T-helper 2 cell treated with Interferon-gamma antibody and Interleukin-4, amounts not matched to agents 5 μg/mL and 100 μg/mL, for 36 hours (primary cell): ENCODE measurements around the gene DACT2.

Source experiments
- DNase-seq: peaks from one replicate; pipeline ENCODE4 v3.0.0; 2021; ENCODE audit warnings: low spot score
- H3K27ac Mint-ChIP-seq: one replicate; pipeline ENCODE4 v1.8.0; 2021; ENCODE audit warnings: mild to moderate bottlenecking, mixed read lengths
- H3K27me3 Mint-ChIP-seq: one replicate; pipeline ENCODE4 v1.8.0; 2021; ENCODE audit warnings: low read depth, mixed read lengths
- H3K36me3 Mint-ChIP-seq: one replicate; pipeline ENCODE4 v1.8.0; 2021; ENCODE audit warnings: low read depth, mixed read lengths
- H3K4me1 Mint-ChIP-seq: one replicate; pipeline ENCODE4 v1.8.0; 2021; ENCODE audit warnings: low read depth, mixed read lengths
- H3K4me3 Mint-ChIP-seq: one replicate; pipeline ENCODE4 v1.8.0; 2022; ENCODE audit warnings: mild to moderate bottlenecking, moderate library complexity, mixed read lengths
- H3K9me3 Mint-ChIP-seq: one replicate; pipeline ENCODE4 v1.8.0; 2021; ENCODE audit warnings: mixed read lengths

The DACT2 gene

GRCh38 chr6:168308390-168309144 lies 11.0 kb downstream of the DACT2 start:
- Mint-ChIP-seq H3K27me3 (no peaks in the 10 kb centered on the region), H3K27ac (no peak overlapping the region), H3K36me3 (no peaks in the 10 kb centered on the region), H3K4me3 (no peak overlapping the region), H3K4me1 (no peaks in the 10 kb centered on the region), H3K9me3 (no peaks in the 10 kb centered on the region)
- no peak for DNase-seq

GRCh38 chr6:168307695-168308021 lies 11.9 kb downstream of the DACT2 start:
- H3K27ac Mint-ChIP-seq, result no peak overlapping the region
- no peaks in the 10 kb centered on the region for H3K4me1 Mint-ChIP-seq
- DNase-seq, result no peak
- H3K9me3 Mint-ChIP-seq, result no peaks in the 10 kb centered on the region
- H3K36me3 Mint-ChIP-seq, result no peaks in the 10 kb centered on the region
- no peaks in the 10 kb centered on the region for H3K27me3 Mint-ChIP-seq
- H3K4me3 Mint-ChIP-seq, result no peak overlapping the region

DNA sequence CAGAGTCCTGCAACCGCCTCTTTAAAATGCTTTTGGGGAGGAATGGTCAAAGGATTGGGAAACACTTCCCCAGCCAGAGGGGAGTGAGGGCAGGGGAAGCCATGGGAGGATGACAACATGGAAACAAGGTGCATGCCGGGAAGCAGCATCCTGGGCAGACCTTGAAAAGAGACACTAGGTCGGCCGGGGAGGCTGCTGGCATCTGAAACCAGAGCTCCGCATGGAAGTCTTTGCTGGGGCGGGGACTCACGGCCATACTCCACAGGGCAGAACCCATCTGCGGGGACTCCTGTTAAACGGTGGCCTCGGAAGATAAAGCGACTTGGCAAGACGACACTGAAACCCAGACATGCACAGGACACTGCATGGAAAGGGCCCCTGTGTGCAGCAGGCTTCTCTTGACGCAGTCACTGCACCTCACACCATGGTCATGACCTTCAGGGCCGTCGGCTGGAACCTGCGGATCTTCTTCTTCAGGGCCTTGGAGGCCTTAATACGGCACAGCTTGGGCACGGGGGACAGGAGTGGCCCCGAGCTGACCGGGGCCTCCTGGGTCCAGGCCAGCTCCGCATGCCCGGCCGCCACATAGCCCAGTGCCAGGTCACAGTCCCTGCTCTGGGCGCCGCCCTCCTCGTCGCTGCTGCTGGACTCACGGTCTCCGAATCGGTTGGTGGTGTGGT lies 12.4 kb downstream of the DACT2 start:
- no peaks in the 10 kb centered on the region for H3K9me3 Mint-ChIP-seq
- peaks cover 2% of the 10 kb centered on the region for H3K27me3 Mint-ChIP-seq
- DNase-seq, result no peak
- H3K27ac Mint-ChIP-seq, result no peak overlapping the region
- no peak overlapping the region for H3K4me3 Mint-ChIP-seq
- no peaks in the 10 kb centered on the region for H3K36me3 Mint-ChIP-seq
- H3K4me1 Mint-ChIP-seq, result no peaks in the 10 kb centered on the region

DNA sequence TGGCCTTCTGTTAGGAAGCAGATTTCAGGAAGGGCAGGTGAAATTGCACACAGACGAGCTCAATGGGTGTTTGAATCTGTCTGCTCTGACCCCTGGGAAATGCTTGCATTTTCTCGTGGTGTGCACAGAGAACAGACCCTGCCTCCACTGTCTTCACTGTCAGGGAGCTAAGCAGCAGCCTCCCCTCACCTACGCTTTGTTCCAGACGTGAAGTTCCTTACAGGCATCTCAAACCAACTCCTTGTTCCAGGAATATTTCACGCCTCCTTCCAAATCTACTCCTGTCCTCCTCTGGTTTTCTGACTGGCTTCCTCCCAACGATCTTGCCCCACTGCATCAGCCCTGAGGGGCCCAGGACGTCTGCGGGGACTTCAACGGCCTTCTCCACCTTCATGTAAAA lies 13.7 kb downstream of the DACT2 start:
- H3K36me3 Mint-ChIP-seq, result no peaks in the 10 kb centered on the region
- no peak overlapping the region for H3K27ac Mint-ChIP-seq
- no peaks in the 10 kb centered on the region for H3K9me3 Mint-ChIP-seq
- DNase-seq, result no peak
- H3K27me3 Mint-ChIP-seq, result peaks cover 7% of the 10 kb centered on the region
- H3K4me1 Mint-ChIP-seq, result no peaks in the 10 kb centered on the region
- no peak overlapping the region for H3K4me3 Mint-ChIP-seq

DNA sequence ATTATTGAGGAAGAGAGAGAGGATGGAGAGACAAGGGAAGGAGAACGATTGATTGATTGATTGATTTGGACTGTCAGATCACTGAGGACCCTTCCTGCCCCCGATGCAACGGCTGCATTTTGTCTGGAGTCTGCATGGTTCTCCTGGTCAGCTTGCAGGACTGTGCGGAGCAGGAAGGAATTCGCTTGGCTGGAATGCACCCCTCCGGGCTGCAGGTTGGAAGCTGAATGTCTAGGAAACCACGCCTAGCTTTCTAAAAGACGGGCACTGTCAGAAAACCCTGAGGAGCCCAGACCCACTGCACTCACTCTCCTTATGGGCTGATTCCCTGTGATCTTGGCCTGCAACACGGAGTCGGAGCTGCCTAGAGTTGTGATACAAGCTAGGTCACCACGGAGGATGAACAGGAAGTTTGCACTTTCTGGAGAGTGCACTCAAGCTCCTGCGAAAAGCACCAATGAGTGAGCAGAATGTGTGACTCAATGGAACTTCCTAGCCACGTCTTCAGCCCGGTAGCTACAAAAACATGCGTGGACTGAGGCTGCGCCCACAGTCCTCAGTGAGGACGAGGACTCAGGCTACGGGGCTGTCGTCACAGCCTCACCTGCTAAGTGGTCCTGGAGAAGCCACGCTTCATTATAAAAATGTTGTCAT lies 14.4 kb downstream of the DACT2 start:
- DNase-seq, result no peak
- H3K4me1 Mint-ChIP-seq, result no peaks in the 10 kb centered on the region
- no peak overlapping the region for H3K27ac Mint-ChIP-seq
- H3K4me3 Mint-ChIP-seq, result no peak overlapping the region
- H3K36me3 Mint-ChIP-seq, result no peaks in the 10 kb centered on the region
- peaks cover 7% of the 10 kb centered on the region for H3K27me3 Mint-ChIP-seq
- no peaks in the 10 kb centered on the region for H3K9me3 Mint-ChIP-seq

DNA sequence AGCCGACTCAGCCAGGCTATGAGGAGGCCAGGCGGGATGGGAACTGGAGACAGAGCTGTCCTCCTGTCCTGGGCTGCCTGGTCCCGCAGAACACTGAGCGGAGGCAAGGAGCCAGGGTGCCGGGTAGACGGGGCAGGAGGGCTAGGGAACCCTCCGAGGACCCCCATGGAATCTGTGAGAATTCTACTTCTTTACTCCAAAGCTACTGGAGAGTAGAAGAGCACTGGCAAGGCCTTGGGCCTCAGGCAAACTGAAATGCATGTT lies 14.9 kb downstream of the DACT2 start:
- H3K9me3 Mint-ChIP-seq, result no peaks in the 10 kb centered on the region
- H3K4me3 Mint-ChIP-seq, result no peak overlapping the region
- no peak overlapping the region for H3K27ac Mint-ChIP-seq
- peaks cover 7% of the 10 kb centered on the region for H3K27me3 Mint-ChIP-seq
- H3K36me3 Mint-ChIP-seq, result no peaks in the 10 kb centered on the region
- DNase-seq, result no peak
- no peaks in the 10 kb centered on the region for H3K4me1 Mint-ChIP-seq

DNA sequence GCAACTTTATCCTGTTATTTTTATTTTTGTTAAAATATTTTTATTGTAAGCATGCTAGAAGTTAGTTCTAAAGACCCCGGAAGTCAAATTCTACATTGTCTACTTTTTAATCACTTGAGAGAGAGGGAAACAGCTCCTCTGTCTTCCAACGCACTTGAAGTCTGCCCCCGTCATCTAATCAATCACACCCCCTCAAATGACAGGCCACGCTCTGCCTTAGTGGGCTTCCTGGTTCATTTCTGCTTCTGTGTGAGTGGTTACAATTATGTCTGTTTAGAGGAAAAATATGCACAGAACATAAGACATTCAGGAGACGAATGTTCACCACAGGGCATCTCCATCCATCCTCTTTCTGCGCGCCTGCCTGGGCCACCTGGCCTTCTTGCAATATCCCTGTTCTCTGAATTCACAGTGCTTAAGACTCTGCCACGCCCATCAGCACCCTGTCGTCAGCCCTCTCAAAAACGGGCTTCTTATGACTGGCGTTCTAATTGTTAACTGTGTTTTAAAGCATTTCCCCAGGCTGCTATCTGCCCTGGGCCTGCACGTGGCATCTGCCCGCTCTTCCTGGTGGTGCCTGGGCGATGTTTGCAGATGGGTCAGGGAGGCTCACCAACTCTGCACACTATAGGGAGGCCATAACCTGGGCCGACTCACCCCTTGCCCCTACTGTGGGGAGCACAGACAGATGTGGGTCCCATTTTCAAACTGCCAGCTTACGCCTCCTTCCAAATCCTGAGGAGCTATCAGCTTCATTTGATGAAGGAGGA lies 15.4 kb downstream of the DACT2 start:
- Mint-ChIP-seq H3K4me3 (no peak overlapping the region), H3K4me1 (no peaks in the 10 kb centered on the region), H3K27me3 (peaks cover 7% of the 10 kb centered on the region), H3K9me3 (no peaks in the 10 kb centered on the region), H3K36me3 (no peaks in the 10 kb centered on the region), H3K27ac (no peak overlapping the region)
- no peak for DNase-seq

DNA sequence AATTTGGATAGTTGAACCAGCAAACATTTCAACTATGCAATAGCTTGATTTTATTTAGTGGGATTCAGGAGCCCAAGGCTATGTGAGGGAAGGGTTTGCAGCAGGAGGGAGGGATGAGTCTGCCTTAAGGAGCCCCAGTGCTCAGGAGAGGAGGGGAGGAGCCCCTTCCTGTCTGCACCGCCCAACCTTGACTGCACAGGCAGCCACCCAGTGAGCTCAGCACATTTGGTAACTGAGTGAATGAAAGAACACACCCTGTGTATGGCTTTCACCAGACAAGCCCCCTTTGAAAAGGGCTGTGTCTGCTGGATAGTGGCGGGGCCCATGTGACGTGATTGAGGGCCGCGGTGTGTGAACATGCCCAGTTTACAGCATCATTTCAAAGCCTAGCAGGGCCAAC lies 17.0 kb downstream of the DACT2 start:
- Mint-ChIP-seq H3K9me3 (no peaks in the 10 kb centered on the region), H3K27ac (no peak overlapping the region), H3K4me3 (no peak overlapping the region), H3K4me1 (no peaks in the 10 kb centered on the region), H3K27me3 (peaks cover 7% of the 10 kb centered on the region), H3K36me3 (no peaks in the 10 kb centered on the region)
- DNase-seq, result no peak

DNA sequence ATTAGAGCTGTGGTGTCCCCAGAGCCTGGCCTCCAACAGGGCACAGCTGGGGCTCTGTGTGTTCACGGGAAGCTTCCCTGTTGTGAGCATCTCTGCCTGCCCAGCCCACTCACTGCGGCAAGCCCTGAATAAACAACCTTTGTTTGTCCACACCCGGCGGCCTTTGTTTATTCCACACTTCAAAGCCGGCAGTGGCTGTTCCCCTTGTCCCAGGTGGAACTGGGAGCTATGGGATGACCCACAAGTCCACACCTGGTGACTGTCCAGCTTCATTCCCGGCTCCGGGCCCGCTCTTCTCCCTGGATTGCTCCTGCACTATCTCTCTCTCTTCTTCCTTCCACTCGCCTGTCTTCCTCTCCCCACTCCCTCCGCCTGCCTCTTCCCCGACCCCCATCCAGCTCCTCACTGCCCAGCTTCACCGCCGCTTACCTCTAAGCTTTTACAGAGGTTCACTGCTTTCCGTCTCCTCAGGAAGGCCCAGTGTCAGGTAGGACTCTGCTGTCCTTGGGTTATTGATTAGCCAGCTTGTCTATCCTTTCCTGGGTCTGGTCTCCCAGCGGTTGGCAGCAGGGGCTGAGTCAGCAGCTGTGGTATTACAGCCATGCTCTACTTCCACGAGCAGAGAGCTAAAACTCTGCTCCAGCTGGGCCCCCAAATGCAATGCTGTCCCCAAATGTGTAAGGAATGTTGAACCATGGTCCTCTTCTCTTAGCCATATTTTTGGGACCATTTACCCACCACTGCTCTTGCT lies 17.8 kb downstream of the DACT2 start:
- Mint-ChIP-seq H3K4me1 (no peaks in the 10 kb centered on the region), H3K27ac (no peak overlapping the region)

GRCh38 chr6:168300975-168301647 lies 18.5 kb downstream of the DACT2 start:
- no peaks in the 10 kb centered on the region for H3K36me3 Mint-ChIP-seq
- no peak overlapping the region for H3K4me3 Mint-ChIP-seq

More for the DNA sequence above, 17.8 kb downstream of the DACT2 start:
- Mint-ChIP-seq H3K4me3 (no peak overlapping the region), H3K27me3 (peaks cover 7% of the 10 kb centered on the region), H3K36me3 (no peaks in the 10 kb centered on the region), H3K9me3 (no peaks in the 10 kb centered on the region)
- DNase-seq, result no peak

DNA sequence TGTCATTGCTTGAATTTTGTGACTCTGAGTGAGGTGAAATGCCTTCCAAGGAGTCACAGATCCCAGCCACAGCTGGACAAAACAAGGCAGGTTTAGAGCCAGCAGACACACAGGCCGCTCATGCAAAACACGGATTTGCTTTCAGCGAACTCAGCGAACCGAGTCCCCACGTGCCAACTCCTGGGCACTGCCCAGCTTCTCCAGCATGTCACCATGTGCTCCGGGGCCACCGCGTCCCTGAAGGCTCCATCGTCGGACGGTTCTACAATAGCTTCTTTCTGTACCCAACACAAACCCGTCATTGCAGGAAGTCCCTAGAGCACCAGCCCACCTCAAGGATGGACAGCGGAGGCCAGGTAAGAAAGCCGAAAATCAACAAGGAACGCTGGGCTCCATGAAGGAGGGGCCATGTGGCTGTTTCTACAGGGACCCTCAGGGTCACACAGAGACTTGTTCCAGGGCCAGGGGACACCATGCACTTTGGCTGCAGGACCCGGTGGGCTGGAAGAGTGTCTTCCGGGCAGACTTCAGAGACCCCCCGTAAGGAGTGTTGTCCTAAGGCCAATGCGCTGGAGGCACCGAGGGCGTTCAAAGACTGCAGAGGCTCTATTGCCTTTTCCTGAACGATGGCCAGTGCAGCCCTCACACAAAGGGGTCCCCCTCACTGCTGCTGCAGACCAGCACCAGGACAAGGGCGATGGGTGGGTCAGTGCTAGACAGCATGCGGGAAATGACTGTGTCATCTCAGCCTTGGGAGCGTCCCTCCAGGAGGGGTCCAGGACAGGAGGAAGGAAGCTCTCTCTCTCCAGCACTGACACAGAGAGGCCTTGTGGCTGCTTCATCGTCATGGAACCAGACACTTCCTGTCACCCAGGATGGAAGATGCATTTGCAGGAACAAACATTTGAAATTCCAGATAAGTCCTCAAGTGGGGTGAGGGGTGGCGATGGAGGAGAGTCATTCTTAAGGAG lies 19.8 kb downstream of the DACT2 start:
- H3K27ac Mint-ChIP-seq, result no peak overlapping the region

More at GRCh38 chr6:168300975-168301647, 18.5 kb downstream of the DACT2 start:
- H3K9me3 Mint-ChIP-seq, result no peaks in the 10 kb centered on the region
- no peak overlapping the region for H3K27ac Mint-ChIP-seq
- DNase-seq, result no peak
- H3K27me3 Mint-ChIP-seq, result peaks cover 7% of the 10 kb centered on the region
- no peaks in the 10 kb centered on the region for H3K4me1 Mint-ChIP-seq

DNA sequence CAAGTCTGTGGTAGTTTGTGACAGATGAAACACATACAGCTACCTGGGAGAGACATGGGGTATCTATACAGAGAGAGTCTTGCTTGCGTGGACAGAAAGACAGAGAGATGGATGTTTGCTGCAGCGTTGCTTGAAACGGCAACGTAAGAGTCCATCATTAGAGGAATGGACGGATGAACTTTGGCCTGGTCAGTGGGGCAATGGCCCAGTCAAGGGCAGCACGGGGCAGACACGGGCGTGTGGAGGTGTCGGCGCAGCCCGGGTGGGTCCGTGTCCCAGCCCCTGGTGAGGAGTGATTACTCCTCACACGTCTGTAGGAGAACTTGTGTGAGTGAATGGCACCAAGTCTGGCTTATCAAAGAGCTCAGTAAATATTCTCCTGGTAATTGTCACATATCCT lies 21.9 kb downstream of the DACT2 start:
- H3K36me3 Mint-ChIP-seq, result no peaks in the 10 kb centered on the region
- DNase-seq, result no peak
- H3K27me3 Mint-ChIP-seq, result peaks cover 11% of the 10 kb centered on the region
- H3K4me3 Mint-ChIP-seq, result no peak overlapping the region
- H3K9me3 Mint-ChIP-seq, result no peaks in the 10 kb centered on the region
- no peaks in the 10 kb centered on the region for H3K4me1 Mint-ChIP-seq
- no peak overlapping the region for H3K27ac Mint-ChIP-seq

More for the DNA sequence above, 19.8 kb downstream of the DACT2 start:
- Mint-ChIP-seq H3K27me3 (peaks cover 9% of the 10 kb centered on the region), H3K4me3 (no peak overlapping the region), H3K9me3 (no peaks in the 10 kb centered on the region), H3K4me1 (no peaks in the 10 kb centered on the region), H3K36me3 (no peaks in the 10 kb centered on the region)
- no peak for DNase-seq
